Ascending aorta (tissue), 2 donors: Measurements from ENCODE around the gene ST6GALNAC6. TPM values are rescaled to one million over a fixed set of nuclear protein-coding genes. Genes with fewer than 3 reads are reported as not detected.

Experiments used
- DNase-seq, 2 donors: peaks; one replicate each; pipeline ENCODE4 v3.0.0-alpha.2; 2019; ENCODE audit warnings: low spot score in 2 of 2
- H3K27ac ChIP-seq, 2 donors: fragments of 200-600 bp; sonication (generic); one replicate each; pipeline ENCODE4 v1.5.1; 2016 to 2017; ENCODE audit warnings: mild to moderate bottlenecking in 1 of 2
- H3K27me3 ChIP-seq: fragments of 200-600 bp; sonication (generic); one replicate; pipeline ENCODE4 v1.5.1; 2017
- H3K36me3 ChIP-seq, 2 donors: fragments of 200-600 bp; sonication (generic); one replicate each; pipeline ENCODE4 v1.5.1; 2016
- H3K4me1 ChIP-seq, 2 donors: fragments of 200-600 bp; sonication (generic); one replicate each; pipeline ENCODE4 v1.5.1; 2016 to 2017; ENCODE audit warnings: mild to moderate bottlenecking in 1 of 2
- H3K4me3 ChIP-seq, 2 donors: fragments of 200-600 bp; sonication (generic); one replicate each; pipeline ENCODE4 v1.5.1; 2016 to 2017; ENCODE audit warnings: mild to moderate bottlenecking in 1 of 2
- H3K9me3 ChIP-seq, 2 donors: fragments of 200-600 bp; sonication (generic); one replicate each; pipeline ENCODE4 v1.5.1; 2016
- CTCF ChIP-seq, 3 experiments: fragments of 200-600 bp in 2 of 3; fragments of 450-650 bp in 1 of 3; sonication (generic) in 2 of 3; IDR thresholded peaks; one replicate each; pipeline ENCODE4 v1.5.1; 2016 to 2019; ENCODE audit warnings: antibody characterized with exemption in 3 of 3, mild to moderate bottlenecking in 1 of 3, moderate library complexity in 1 of 3
- intact Hi-C: fragments of 100-400 bp; cut with DNase I; formaldehyde crosslinking; loops from one replicate; pipeline ENCODE4 v1.15.1; 2023
- total RNA-seq: library from RNA; depleted of rRNA; stranded (reverse); fragments of >200 nt; gene quantifications from one replicate; pipeline ENCODE4 v1.1.0, GENCODE V29; 2016

Gene ST6GALNAC6
- total RNA-seq, 1 donor from 2014 or later, result 172 TPM

GRCh38 chr9:127878652-127879390 lies 20.6 kb downstream of the ST6GALNAC6 start:
- no peaks in the 10 kb centered on the region for H3K27me3 ChIP-seq
- H3K27ac ChIP-seq, result peak overlapping the region in 1 of 2 donors; percentile 76
- intact Hi-C loops, result no loop called here
- no peaks in the 10 kb centered on the region for H3K9me3 ChIP-seq
- DNase-seq, result no peak
- no peak for TF ChIP-seq CTCF (IDR thresholded peaks at IDR 0.05)
- no peak overlapping the region for H3K4me3 ChIP-seq
- H3K36me3 ChIP-seq, result peaks cover 0 to 4% of the 10 kb centered on the region in 2 donors
- peaks cover 16 to 38% of the 10 kb centered on the region in 2 donors for H3K4me1 ChIP-seq

- H3K4me1 ChIP-seq, result peaks cover 22 to 44% of the 10 kb centered on the region in 2 donors
These were observed 21.3 kb downstream of the ST6GALNAC6 start for GRCh38 chr9:127878001-127878651.

GRCh38 chr9:127877566-127877998 lies 21.8 kb downstream of the ST6GALNAC6 start, which contains the start of gene AK1:
TSS of gene AK1 (minus strand) at chr9:127877675. CDS start at chr9:127874617, 3,058 bp downstream.
- no peaks in the 10 kb centered on the region for H3K27me3 ChIP-seq
- peak within 1 kb of the TSS; percentile 65 to 67 for H3K4me3 ChIP-seq
- H3K36me3 ChIP-seq, result peaks cover 1 to 3% of the 10 kb centered on the region in 2 donors
- intact Hi-C loops, result loop anchor here (2.0 kb wide), 2 partner anchors 19 to 41 kb away; no protein-coding TSS in a partner anchor
- TF ChIP-seq CTCF (IDR thresholded peaks at IDR 0.05), result no peak
- no peaks in the 10 kb centered on the region for H3K9me3 ChIP-seq
- DNase-seq, result peak in 1 of 2 donors; percentile 89
- peaks cover 24 to 44% of the 10 kb centered on the region in 2 donors for H3K4me1 ChIP-seq
- H3K27ac ChIP-seq, result peak within 1 kb of the TSS; percentile 76 to 80

More at GRCh38 chr9:127878001-127878651, 21.3 kb downstream of the ST6GALNAC6 start:
- intact Hi-C loops, result no loop called here
- DNase-seq, result no peak
- Histone ChIP-seq H3K27ac (peak overlapping the region; percentile 76 to 80), H3K36me3 (peaks cover 0 to 4% of the 10 kb centered on the region in 2 donors), H3K9me3 (no peaks in the 10 kb centered on the region), H3K4me3 (peak overlapping the region; percentile 65 to 67), H3K27me3 (no peaks in the 10 kb centered on the region)
- TF ChIP-seq CTCF (IDR thresholded peaks at IDR 0.05), result no peak

- H3K9me3 ChIP-seq, result no peaks in the 10 kb centered on the region
- DNase-seq, result no peak
- no peaks in the 10 kb centered on the region for H3K27me3 ChIP-seq
- H3K27ac ChIP-seq, result peak overlapping the region; percentile 76 to 80
- H3K4me3 ChIP-seq, result peak overlapping the region; percentile 65 to 67
- intact Hi-C loops, result loop anchor here (2.0 kb wide), 2 partner anchors 20 to 42 kb away; no protein-coding TSS in a partner anchor
- peaks cover 24 to 44% of the 10 kb centered on the region in 2 donors for H3K4me1 ChIP-seq
- TF ChIP-seq CTCF (IDR thresholded peaks at IDR 0.05), result no peak
- H3K36me3 ChIP-seq, result peaks cover 3 to 8% of the 10 kb centered on the region in 2 donors
These were observed 22.4 kb downstream of the ST6GALNAC6 start for GRCh38 chr9:127876764-127877562.
